Smooth muscle cell (in vitro differentiated cells): Measurements from ENCODE around the gene B9D2. TPM values are rescaled to one million over a fixed set of nuclear protein-coding genes. Genes with fewer than 3 reads are reported as not detected.

Source experiments
- DNase-seq: peaks from one replicate; lab custom pipeline; 2025; ENCODE audit not compliant: unreplicated experiment; lab: John Stamatoyannopoulos, UW
- H2AFZ ChIP-seq: fragments of 200-600 bp; sonication (generic); 2 replicates; pipeline ENCODE4 v1.6.0; 2016; ENCODE audit warnings: antibody characterized with exemption, low read depth, mild to moderate bottlenecking
- H3F3A ChIP-seq: fragments of 200-600 bp; sonication (generic); 2 replicates; pipeline ENCODE4 v1.6.0; 2017; ENCODE audit warnings: antibody characterized with exemption, low read depth
- H3K27ac ChIP-seq: fragments of 200-600 bp; sonication (generic); 2 replicates; pipeline ENCODE4 v1.5.1; 2016; ENCODE audit warnings: low read depth, mild to moderate bottlenecking
- H3K27me3 ChIP-seq: fragments of 200-600 bp; sonication (generic); 2 replicates; pipeline ENCODE4 v1.6.1; 2016; ENCODE audit warnings: low read depth, mild to moderate bottlenecking
- H3K36me3 ChIP-seq: fragments of 200-600 bp; sonication (generic); 2 replicates; pipeline ENCODE4 v1.5.1; 2016; ENCODE audit warnings: low read depth
- H3K4me1 ChIP-seq: fragments of 200-600 bp; sonication (generic); 2 replicates; pipeline ENCODE4 v1.5.1; 2016; ENCODE audit warnings: low read depth
- H3K4me2 ChIP-seq: fragments of 200-600 bp; sonication (generic); 2 replicates; pipeline ENCODE4 v1.6.0; 2016; ENCODE audit warnings: mild to moderate bottlenecking
- H3K4me3 ChIP-seq: fragments of 200-600 bp; sonication (generic); 2 replicates; pipeline ENCODE4 v1.5.1; 2016; ENCODE audit warnings: mild to moderate bottlenecking
- H3K79me2 ChIP-seq: fragments of 200-600 bp; sonication (generic); 2 replicates; pipeline ENCODE4 v1.6.0; 2016; ENCODE audit warnings: low read depth, mild to moderate bottlenecking
- H3K9ac ChIP-seq: fragments of 200-600 bp; sonication (generic); 2 replicates; pipeline ENCODE4 v1.6.0; 2016; ENCODE audit warnings: low read depth
- H3K9me3 ChIP-seq: fragments of 200-600 bp; sonication (generic); replicated peaks from 2 replicates; pipeline ENCODE4 v1.5.1; 2016; ENCODE audit warnings: low read depth
- H4K20me1 ChIP-seq: fragments of 200-600 bp; sonication (generic); 2 replicates; pipeline ENCODE4 v1.6.0; 2016; ENCODE audit warnings: low read depth
- WGBS: methylation state at CpG from one replicate; pipeline ENCODE4 v1.1.7; 2016; ENCODE audit warnings: low lambda C conversion rate; 5-methylcytosine and 5-hydroxymethylcytosine counted together
- polyA plus RNA-seq: library from polyadenylated mRNA; unstranded; fragments of >200 nt; fragmentation: Nextera tagmentation; extraction: Ambion mirVana; gene quantifications from 2 replicates; pipeline ENCODE4 v1.2.1, GENCODE V29; 2016
- total RNA-seq: library from RNA; depleted of rRNA; stranded (reverse); fragments of >200 nt; gene quantifications from 2 replicates; pipeline ENCODE4 v1.2.3, GENCODE V29; 2014
- TF ChIP-seq, protein P1 (sequence below): fragments of 200-600 bp; sonication (generic); IDR thresholded peaks from 2 replicates; pipeline ENCODE4 v1.5.1; 2017; ENCODE audit warnings: borderline replicate concordance, mild to moderate bottlenecking, antibody characterized with exemption; ENCODE audit not compliant: insufficient read depth, poor library complexity, severe bottlenecking

B9D2 gene
- total and polyA plus RNA-seq, 2 experiments from 2014 or later = 1.6 to 12.2 TPM

DNA sequence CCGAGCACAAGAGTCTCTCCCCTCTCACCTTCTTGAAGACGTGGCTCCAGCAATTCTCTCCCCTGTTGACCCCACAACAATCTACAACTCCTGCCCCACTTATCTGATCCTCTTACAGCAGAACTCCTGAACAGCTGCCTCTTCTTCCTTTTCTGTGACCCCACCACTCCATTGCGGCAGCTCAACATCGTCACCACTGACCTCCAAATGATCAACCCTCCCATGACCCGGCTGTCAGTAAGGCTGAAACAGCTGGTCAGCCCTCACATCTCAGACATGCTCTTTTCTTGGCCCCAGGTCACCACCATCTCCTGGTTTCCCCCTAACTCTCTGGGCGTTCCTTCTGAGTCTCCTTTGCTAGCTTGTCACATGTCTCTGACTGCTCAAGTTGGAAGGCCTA is 31.4 kb upstream of the B9D2 start:
- peaks cover 16% of the 10 kb centered on the region for H3K4me1 ChIP-seq
- no peak overlapping the region for H2AFZ ChIP-seq
- H3K27me3 ChIP-seq = no peaks in the 10 kb centered on the region
- H3K27ac ChIP-seq = no peak overlapping the region
- H3K9ac ChIP-seq = no peak overlapping the region
- H3K79me2 ChIP-seq = peaks cover 21% of the 10 kb centered on the region
- H3K4me3 ChIP-seq = no peak overlapping the region
- H3K36me3 ChIP-seq = no peaks in the 10 kb centered on the region
- TF ChIP-seq, protein P1, sequence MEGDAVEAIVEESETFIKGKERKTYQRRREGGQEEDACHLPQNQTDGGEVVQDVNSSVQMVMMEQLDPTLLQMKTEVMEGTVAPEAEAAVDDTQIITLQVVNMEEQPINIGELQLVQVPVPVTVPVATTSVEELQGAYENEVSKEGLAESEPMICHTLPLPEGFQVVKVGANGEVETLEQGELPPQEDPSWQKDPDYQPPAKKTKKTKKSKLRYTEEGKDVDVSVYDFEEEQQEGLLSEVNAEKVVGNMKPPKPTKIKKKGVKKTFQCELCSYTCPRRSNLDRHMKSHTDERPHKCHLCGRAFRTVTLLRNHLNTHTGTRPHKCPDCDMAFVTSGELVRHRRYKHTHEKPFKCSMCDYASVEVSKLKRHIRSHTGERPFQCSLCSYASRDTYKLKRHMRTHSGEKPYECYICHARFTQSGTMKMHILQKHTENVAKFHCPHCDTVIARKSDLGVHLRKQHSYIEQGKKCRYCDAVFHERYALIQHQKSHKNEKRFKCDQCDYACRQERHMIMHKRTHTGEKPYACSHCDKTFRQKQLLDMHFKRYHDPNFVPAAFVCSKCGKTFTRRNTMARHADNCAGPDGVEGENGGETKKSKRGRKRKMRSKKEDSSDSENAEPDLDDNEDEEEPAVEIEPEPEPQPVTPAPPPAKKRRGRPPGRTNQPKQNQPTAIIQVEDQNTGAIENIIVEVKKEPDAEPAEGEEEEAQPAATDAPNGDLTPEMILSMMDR = no peak
- WGBS = 92% methylated on average over 6 of the region's 6 CpGs
- no peaks in the 10 kb centered on the region for H3K9me3 ChIP-seq
- no peak for DNase-seq
- no peaks in the 10 kb centered on the region for H3F3A ChIP-seq
- H3K4me2 ChIP-seq = no peak overlapping the region
- no peaks in the 10 kb centered on the region for H4K20me1 ChIP-seq

DNA sequence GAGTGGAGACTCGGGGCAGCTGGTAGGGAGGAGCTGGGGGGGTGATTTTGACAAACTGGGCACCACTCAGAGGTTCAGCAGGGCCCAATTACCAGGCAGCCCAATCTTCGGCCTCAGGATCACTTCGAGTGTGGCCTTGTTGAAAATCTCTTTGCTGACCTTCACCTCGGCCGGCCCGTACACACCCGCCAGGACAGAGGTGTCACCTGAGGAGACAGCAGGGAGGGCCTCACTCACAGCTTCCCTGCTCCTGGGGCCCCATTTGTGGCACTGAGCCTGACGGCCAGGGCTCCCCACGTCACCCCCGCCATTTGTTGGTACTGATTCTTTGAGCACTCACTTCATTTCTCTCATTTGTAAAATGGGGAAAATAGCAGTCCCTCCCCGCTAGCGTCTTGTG is 28.8 kb upstream of the B9D2 start:
- H3K27ac ChIP-seq = no peak overlapping the region
- no peak overlapping the region for H3K4me2 ChIP-seq
- H3K4me3 ChIP-seq = no peak overlapping the region
- H3F3A ChIP-seq = no peaks in the 10 kb centered on the region
- no peaks in the 10 kb centered on the region for H3K9me3 ChIP-seq
- H4K20me1 ChIP-seq = no peaks in the 10 kb centered on the region
- no peak overlapping the region for H2AFZ ChIP-seq
- 98% methylated on average over 12 of the region's 12 CpGs for WGBS
- no peaks in the 10 kb centered on the region for H3K27me3 ChIP-seq
- TF ChIP-seq, protein P1 = no peak
- H3K4me1 ChIP-seq = peaks cover 7% of the 10 kb centered on the region
- no peak overlapping the region for H3K9ac ChIP-seq
- peaks cover 1% of the 10 kb centered on the region for H3K79me2 ChIP-seq
- H3K36me3 ChIP-seq = no peaks in the 10 kb centered on the region
- DNase-seq = no peak

DNA sequence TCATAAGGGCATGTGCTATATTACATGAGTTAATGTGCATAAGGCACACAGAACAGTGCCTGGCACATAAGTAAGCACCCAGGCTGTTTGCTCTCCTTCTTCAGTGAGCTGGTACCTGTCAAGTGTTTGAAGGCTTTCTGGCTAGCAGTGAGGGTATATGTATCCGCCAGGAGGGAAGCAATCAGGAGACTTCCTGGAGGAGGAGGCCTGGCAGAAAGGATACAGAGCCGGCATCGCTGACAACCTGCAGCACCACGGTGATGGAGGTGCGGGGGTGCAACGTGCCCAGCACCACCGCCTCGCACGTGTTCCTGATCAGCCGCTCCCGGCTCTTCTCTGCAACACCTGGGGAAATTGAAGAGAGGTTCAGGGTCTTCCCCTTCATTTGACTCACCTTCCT is 27.7 kb upstream of the B9D2 start:
- Histone ChIP-seq H4K20me1 (no peaks in the 10 kb centered on the region), H3K9ac (no peak overlapping the region), H3K27me3 (no peaks in the 10 kb centered on the region), H2AFZ (no peak overlapping the region), H3K79me2 (no peaks in the 10 kb centered on the region), H3K4me3 (no peak overlapping the region), H3K36me3 (no peaks in the 10 kb centered on the region), H3K4me1 (peaks cover 4% of the 10 kb centered on the region), H3F3A (no peaks in the 10 kb centered on the region), H3K27ac (no peak overlapping the region), H3K4me2 (no peak overlapping the region), H3K9me3 (no peaks in the 10 kb centered on the region)
- no peak for DNase-seq
- 98% methylated on average over 11 of the region's 11 CpGs for WGBS
- TF ChIP-seq, protein P1 = no peak

DNA sequence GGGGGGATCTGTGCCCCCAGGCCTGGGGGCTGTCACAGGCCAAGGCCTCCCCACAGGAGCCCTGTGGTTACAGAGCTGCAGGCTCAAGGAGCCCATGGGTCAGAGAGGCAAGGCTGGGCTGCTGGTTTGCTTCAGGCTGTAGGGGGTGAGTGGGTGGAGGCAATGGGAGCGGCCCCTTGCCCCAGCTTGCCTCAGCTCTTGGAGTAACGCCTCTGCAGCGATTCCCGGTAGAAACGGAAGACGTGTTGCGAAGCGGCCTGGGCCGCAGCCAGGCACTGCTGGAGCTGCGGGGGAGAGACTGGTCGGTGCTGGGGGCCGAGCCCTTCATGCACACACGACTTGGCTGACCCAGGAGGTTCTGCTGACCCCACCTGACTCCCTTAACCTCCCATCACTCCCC is 22.5 kb upstream of the B9D2 start:
- H3K9ac ChIP-seq = no peak overlapping the region
- no peak overlapping the region for H3K4me3 ChIP-seq
- no peaks in the 10 kb centered on the region for H3K4me1 ChIP-seq
- no peaks in the 10 kb centered on the region for H4K20me1 ChIP-seq
- no peak for DNase-seq
- H2AFZ ChIP-seq = no peak overlapping the region
- TF ChIP-seq, protein P1 = no peak
- no peaks in the 10 kb centered on the region for H3K36me3 ChIP-seq
- no peaks in the 10 kb centered on the region for H3K9me3 ChIP-seq
- no peaks in the 10 kb centered on the region for H3F3A ChIP-seq
- no peak overlapping the region for H3K27ac ChIP-seq
- 86% methylated on average over 13 of the region's 13 CpGs for WGBS
- H3K27me3 ChIP-seq = no peaks in the 10 kb centered on the region
- no peak overlapping the region for H3K4me2 ChIP-seq
- H3K79me2 ChIP-seq = no peaks in the 10 kb centered on the region
